ENCODE data around the gene TRPV3.
"Not testable (repeated sequence)": the region's sequence is repeated elsewhere in the genome, so short reads cannot be mapped to it uniquely, and the experiment has no call there.

TRPV3 gene

DNA sequence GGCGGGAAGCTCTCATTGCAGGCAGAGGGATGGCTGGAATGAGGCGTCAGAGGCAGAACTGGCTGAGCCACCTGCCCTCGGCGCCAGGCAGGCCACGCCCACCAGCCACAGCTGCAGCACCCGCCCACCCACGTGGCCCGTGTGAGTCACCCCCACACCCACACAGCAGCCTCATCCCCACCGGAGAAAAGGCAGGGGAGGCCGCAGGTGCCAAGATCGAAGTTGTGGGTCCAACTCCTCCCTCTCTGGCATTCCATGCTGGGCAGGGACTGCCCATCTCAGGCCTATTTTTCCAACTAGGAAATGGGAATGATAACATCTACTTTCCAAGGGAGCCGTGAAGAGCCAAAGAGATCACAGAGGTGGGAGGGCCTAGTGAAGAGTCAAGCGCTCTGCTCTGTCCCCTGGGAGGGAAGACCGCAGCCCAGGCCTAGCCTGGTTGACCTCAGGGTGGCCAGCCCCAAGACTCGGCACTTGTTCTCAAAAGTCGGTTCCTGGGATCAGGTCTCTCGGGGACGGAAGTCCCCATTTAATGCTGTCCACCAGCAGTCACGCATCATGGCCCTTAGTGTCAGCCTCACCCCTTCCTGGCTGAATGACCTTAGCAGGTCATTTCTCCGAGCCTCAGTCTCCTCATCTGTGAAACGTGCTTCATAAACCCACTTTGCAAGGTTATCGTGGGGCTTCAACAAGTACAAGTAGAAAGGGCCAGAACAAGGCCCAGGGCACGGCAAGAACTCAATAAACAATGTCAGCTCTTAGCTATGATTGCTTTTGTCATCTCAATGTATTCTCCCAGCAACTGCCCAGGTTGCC lies at the start of gene TRPV3:
TSS of gene TRPV3 (minus strand) at position 45 of the 816 bp plus-strand sequence. CDS start 2,962 bp downstream, outside the sequence.
- DNase-seq, result peak; percentile 5

DNA sequence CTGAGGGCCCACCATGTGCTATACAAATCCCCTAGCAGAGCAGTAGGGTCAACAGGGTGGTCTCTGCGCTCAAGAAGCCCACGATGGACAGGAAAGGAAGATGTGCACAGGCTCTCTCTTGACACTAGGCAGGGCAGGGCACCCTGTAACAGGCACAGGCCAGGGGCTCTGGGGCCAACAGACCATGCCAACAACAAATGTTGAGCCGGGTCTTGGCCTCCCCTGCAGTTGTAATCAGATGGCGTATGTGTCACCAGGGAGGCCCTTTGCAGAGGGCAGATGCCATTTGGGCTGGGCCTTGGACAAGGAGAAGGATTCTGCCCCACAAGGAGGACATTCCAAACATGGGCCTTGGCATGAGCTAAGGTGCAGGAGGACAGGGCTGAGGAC lies 46.3 kb upstream of the TRPV3 start:
- no peak for DNase-seq

DNA sequence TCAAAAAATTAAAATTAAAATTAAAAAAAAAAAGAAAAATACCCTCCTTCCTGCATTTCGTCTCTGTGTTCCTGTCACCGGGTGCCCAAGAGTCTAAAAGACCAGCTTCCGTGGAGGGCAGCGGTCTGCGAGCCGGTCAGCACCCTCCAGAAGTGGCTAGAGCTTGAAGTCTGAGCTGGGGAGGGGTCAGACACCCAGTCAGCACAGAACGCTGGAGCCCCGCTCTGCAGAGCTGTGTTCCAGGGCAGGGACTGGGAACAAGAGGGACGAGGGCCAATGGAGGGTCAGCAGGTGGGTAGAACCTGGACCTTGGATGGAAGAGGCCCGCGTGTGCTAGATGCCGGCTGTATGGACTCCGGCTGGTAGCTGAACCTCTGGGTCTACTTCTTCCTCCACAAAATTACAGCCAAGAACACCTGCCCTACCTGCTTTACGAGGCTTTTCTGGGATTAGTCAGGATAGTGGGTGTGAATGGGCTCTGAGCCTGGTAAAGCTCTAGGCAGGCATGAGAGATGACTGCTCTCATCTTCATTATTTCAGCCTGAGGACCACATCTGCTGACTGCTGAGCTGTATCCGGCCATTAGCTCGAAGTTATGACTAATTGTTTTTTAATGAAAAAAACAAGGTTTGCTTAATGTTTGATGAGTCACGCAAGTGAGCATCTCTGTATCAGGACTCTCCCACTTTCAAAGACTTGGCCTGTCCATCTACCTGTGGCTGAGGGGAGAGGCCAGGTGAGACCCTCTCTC lies 45.7 kb upstream of the TRPV3 start:
- DNase-seq, result no peak

DNA sequence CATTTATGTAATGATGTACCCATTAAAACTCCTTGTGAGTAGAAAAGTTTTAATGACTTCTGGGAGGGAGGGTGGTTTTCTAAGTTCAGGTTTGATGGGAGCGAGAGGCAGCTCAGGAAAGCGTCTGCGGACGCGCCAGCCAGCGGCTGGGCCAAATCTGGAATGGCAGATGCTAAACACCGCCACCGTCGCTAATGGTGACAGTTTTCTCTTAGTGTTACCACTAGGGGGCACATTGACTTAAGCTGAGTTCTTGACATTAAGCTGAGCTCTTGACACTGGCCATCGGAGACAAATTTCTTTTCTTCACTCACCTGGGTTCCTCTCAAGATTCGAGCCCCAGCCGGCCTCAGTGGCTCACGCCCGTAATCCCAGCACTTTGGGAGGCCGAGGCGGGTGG lies 44.9 kb upstream of the TRPV3 start:
- peak; percentile 47 for DNase-seq

DNA sequence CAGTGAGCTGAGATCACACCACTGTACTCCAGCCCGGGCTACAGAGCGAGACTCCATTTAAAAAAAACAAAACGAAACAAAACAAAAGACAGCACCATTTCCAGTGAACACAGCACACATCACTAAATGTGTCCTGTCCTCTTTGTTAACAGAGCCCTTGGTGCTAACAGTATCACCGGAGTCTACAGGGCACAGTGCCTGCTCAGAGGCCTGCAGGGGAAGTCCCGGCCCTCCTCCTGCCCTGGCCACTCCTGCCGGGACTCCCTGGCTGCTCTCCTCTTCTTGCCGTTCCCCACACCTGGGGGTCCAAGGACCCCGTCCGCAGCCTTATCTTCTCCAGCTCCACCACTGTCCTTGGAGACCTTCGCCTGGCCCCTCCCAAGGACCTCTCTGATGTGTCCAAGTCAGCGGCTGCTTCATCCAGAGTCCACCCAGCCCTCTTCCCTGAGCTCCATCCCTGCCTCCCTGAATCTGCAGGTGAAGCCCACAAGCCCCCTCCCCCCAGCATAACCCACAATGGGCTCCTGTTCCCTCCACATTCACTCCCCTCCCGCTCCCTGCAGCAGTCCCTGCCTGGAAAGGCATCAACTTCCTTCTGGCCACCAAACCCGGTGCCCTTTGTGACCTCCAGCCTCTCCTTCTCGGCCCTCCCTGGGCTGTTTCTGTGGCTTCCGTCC lies 43.1 kb upstream of the TRPV3 start:
- DNase-seq, result no peak

DNA sequence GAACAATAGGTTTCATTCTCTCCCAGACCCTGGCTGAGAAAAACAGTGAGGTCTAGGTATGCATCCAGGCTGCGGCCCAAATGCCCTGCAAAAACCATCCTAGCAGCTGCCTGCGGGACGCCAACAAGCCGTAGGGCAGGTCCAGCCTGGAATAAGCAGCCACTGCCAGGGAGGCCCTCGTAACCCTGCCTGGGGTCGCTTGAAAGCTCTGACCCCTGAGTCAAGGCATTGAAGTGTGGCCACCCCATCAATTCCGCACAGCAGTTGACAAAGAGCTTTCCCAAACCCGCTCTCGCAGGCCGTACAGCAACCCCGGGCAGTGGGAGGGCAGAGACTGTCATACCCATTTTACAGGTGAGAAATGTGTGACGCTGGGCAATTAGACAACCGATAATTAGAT lies 40.5 kb upstream of the TRPV3 start:
- no peak for DNase-seq

DNA sequence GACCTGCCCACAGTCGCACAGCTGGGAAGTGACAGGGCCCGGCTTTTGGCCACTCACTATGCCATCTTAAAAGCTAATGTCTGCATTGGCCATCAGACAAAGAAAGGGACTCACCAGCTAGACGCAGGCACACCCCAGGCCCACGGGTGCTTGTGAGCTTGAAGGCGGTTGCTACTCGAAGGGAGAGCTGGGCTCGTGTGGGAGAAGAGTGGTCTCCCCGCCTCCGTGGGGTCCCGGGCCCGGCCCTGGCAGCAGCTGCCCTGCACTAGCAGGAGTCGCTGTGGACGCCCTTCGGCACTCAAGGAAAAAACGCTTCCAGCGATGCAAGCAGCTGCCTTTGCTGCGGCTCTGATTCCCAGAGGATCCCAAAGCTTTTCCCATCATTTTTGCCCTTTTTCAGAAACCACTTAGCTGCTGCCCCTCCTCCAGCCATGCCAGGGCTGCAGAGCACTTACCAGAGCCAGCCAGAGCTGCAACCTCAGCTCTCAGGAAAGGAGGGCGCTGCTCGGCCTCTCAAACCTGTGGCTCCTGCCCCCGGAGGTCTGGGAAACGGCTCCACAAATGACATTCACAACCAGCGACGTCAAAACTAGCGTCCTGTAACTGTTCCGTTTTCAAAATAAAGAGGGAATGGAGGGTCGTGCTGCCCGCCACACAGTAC lies 39.3 kb upstream of the TRPV3 start:
- DNase-seq, result no peak

DNA sequence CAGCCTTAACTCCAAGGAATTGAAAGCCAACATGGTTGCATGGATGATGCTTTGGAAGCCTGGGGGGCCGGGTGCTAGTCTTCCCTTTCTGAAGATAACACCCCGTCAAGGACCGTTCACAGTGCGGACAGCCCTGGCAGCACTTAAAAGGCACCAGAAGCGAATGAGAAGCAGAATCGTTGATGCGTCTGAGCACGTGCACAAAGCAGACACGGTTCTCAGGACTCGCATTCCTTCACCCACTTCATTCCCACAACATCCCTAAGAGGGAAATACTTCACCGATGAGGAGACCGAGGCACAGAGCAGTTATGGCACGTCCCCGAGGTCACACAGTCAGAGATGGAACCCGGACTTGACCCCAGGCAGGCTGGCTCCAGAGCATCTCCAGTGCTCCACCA lies 37.4 kb upstream of the TRPV3 start:
- no peak for DNase-seq

DNA sequence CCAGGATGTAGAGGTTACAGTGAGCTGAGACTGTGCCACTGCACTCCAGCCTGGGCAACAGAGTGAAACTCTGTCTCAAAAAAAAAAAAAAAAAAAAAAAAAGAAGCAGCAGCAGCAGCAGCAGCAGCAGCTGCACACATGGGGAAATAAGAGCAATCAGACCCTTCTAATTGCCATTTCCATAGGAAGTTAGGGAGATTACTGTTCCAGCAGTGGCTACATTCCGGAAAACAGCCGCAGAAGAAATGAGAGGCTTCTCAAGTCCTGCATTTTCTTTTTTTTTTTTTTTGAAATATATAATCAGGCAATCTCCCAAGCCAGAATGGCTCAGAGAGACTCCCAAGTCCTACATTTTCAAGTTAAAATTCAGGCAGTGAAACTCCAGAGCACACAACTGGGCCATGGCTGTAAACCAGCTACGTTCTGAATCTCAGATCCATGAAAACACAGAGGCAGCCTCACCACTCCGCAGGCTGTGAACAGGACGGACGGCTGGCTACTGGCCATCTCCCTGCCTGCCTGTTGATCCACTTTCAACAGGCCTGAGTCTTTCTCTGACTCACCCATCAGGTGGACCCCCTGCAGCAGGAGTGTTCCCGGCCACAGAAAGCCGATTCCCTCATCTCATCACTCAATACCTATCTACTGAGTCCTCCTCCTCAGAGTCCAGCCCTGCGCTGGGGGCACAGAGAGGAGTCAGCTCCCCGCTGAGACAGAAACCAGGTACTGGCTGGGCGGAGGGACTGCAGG lies 36.6 kb upstream of the TRPV3 start:
- no peak for DNase-seq

DNA sequence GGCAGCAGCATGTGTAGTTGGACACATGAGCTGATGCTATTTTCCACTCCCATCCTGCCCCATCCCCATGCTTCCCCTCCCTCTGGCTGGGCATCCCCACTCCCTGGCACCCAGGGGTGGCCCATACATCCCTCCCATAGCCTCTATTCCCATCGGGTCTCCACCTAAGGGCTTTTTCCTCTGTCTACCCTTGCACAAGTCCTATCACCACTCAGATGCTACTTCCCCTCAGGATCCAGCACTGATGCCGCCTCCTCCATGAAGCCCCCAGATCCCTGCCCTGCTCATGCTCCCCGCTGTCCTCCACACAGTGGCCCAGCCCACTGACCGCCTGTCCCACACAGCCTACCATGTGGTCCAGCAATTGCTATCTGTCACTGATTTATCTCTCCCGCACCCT lies 35.8 kb upstream of the TRPV3 start:
- DNase-seq, result no peak

DNA sequence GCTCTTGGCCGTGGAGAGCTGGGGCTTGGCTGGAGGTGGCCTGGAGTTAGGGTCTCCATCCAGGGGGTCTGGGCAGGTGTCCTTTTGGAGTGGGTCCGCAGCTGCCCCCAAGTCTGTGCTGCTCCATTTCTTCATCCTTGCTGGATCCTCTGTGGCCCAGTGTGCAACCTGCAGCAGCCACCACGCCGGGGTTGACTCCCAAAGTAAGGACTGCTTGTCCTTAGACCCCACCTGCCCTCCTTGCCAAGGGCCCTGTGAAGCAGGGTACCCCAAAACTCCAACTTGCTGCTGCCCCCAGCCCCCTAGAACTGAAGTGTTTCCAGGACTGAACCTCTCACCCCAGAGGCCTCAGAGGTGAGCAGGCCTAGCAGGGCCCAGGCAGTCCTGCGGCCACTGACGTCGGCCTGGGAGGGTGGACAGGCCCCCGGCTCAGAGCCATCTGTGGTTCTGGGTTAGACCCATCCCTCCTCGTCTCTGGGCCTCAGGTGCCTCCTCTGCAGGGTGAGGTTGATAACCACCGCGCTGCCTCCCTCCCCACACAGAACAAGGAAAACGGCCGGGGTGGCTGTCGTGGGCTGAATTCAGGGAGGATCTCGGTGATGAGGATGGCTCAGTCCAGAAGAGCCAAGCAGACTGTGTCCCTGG lies 34.7 kb upstream of the TRPV3 start:
- DNase-seq, result no peak

DNA sequence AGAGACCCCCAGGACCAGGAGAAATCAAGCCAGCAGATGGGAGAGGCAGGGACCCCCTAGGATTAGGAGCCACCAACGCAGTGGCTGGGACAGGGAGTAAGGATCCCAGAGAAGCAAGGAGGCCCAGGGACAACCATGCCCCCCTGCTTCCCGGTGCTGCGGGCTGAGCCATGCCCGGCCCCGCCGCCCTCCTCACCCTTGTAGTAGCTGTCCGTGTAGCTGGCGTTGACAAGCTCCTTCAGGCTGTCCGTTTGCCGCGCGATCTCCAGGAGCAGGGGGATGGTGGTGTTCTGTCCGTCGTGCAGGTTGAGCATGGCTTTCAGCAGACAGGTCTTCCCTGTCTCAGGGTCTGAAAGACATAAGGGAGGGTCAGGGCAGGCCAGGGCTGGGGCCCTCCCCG lies 33.2 kb upstream of the TRPV3 start:
- DNase-seq, result no peak

DNA sequence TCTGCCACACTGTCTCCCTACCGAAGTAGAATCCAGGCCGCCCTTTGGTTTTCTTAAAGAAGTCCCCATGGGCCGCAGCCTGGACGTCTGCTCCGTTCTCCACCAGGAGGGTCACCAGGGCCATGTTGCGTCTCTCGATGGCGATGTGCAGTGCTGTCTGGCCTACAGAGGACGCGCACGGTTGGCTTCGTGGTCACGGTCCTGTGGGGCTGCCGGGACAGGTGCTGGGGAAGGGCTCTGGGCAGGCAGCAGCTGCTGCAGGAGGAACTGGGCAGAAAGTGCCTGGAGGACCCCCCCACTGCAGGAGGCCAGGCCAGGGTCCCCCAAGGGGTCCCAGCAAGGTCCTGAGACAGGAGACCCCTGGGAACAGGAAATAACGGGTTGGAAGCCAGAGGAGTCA lies 32.6 kb upstream of the TRPV3 start:
- no peak for DNase-seq

DNA sequence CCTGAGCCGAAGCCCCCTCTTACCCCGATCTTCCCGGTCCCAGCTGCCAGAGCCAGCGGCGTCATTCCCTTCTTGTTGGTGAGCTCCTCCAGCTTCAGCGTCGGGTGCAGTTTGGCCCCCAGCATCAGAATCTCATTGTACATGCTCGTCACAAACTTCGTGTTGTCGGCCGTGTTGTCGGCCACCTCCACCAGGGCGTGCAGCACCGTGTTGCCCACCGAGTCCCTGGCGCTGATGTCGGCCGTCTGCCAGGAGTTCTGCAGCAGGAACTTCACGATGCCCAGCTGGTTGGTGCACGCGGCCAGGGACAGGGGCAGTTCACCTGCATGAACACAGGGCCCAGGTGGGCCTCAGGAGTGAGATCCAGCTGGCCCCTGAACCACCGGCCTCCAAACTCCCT lies 32.2 kb upstream of the TRPV3 start:
- DNase-seq, result no peak

DNA sequence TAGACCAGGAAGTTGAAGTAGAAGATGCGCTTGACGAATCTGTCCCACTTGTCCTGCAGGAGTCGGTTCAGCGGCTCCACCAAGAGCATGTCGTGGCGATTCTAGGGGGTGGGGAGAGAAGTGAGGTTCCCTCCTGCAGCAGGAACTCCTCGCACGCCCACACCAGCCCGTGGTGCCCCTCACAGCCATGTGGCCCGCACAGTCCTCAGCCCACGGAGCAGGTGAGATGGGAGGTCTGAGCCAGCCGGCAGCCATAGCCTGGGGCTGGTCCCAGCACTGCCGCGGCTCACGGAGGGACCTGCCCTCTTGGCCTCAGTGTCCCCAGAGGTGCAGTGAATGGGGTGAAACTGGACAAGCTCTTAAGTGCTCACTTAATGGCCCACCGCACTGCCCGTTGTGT lies 28.2 kb upstream of the TRPV3 start:
- no peak for DNase-seq

DNA sequence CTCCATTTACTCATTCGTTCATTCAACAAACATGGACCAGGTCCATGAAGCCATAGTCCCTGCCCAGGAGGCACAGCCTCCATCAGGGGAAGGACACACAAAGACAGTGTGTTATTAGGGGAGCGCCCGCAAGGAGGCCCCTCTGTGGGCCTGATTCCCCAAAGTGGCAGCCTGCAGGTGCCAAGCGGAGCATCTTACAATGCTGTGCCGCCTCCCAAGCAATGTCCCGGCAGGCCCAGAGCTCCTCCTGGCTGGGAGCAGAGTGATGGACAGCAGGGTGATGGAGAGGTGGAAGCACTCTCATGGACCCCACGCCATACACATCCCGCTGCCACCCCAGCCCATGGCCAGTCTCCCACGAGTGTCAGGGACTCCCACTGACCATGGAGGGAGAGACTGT lies 25.8 kb upstream of the TRPV3 start:
- no peak for DNase-seq

DNA sequence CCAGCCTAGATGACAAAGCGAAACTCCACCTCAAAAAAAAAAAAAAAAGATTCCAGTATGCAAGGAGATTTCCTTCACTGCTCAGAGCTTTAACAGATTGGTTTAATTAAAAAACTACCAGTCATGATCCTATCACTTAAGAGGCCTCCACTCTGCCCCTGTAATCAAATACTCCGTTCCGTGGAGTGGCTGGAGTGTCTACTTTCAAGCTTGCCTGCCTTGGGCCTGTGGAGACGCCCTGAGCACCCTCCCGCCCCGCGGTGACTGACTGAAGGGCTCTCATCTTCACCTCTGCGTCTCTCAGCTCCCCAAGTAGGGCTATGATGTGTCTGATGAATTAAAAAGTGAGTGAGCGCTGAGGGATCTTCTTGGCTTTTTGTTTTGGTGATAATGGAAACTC lies 25.3 kb upstream of the TRPV3 start:
- no peak for DNase-seq

DNA sequence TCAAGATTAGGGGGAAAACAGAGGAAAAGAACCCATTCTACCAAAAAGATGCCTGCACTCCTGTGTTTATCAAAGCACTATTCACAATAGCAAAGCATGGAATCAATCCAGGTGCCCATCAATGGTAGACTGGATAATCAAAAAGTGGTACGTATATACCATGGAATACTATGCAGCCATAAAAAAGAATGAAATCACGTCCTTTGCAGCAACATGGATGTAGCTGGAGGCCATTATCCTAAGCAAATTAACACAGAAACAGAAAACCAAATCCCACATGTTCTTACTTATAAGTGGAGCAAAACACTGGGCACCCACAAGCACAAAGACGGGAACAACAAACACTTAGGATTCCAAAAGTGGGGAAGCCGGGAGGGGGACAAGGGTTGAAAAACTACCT lies 21.1 kb upstream of the TRPV3 start:
- not testable (repeated sequence) for DNase-seq

DNA sequence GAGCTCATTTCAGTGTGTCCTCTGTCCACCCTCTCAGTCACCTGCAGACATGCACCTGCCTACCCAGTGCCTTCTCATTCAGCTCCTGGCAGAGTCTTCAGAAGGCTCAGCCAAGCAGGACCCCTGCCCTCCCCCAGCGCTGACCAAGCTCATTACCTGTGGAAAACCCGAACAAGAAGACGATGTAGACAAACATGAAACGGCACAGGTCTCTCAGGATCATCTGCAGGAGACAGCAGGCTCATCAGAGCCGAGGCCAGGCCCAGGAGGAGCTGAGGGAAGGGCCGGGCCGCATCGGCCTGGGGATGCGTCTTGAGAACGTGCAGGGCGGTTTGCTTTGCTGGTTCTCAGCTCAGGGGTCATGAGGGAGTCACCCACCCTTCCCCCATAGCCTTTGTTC lies 19.4 kb upstream of the TRPV3 start:
- DNase-seq, result no peak

DNA sequence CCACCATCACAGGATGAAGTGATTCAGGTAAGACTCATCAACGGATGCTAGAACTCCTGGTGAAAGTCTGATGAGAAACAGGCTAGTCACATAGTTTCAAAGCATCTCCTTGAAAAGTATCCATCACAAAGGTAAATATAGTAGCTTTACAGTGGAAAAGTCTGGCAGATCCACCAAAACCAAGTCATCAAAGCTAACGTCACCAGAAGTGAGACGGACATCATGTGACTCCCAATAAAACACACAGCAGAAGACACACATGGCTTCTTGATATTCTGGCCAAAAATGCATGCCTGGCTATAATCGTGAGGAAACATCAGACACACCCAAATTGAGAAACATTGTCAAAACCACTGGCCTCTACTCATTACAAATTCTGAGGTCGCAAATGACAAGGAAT lies 17.9 kb upstream of the TRPV3 start:
- no peak for DNase-seq

DNA sequence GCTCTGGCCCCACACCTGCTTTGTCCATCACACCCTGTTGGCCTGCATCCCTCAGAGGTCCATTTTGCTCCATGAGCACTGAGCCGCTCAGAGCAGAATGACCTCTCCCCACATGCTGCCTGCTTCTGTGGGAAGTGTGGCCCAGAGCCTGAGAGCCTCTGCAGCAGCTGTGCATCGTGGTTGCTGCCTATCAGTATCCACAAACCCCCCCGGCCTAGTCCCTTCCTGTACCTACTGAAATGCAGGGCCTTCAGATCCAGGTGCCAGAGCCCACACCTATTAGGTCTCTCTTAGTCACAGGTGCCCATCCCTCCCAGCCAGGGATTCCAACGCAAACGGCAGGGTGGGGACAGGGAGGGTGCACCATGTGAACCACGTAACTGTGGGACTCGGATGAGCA lies 16.6 kb upstream of the TRPV3 start:
- no peak for DNase-seq
